Testis (tissue), 2 donors: ENCODE results near the gene SLF2.

Experiments
- CTCF ChIP-seq, 3 experiments: fragments of 450-650 bp in 2 of 3; fragments of 200-600 bp in 1 of 3; sonication (generic) in 1 of 3; IDR thresholded peaks; one replicate each; pipeline ENCODE4 v1.5.1; 2016 to 2019; ENCODE audit warnings: antibody characterized with exemption in 3 of 3, mild to moderate bottlenecking in 2 of 3, moderate library complexity in 1 of 3
- POLR2A ChIP-seq: fragments of 450-650 bp; IDR thresholded peaks from one replicate; pipeline ENCODE4 v1.6.1; 2017; ENCODE audit warnings: antibody characterized with exemption, mild to moderate bottlenecking, moderate library complexity

DNA sequence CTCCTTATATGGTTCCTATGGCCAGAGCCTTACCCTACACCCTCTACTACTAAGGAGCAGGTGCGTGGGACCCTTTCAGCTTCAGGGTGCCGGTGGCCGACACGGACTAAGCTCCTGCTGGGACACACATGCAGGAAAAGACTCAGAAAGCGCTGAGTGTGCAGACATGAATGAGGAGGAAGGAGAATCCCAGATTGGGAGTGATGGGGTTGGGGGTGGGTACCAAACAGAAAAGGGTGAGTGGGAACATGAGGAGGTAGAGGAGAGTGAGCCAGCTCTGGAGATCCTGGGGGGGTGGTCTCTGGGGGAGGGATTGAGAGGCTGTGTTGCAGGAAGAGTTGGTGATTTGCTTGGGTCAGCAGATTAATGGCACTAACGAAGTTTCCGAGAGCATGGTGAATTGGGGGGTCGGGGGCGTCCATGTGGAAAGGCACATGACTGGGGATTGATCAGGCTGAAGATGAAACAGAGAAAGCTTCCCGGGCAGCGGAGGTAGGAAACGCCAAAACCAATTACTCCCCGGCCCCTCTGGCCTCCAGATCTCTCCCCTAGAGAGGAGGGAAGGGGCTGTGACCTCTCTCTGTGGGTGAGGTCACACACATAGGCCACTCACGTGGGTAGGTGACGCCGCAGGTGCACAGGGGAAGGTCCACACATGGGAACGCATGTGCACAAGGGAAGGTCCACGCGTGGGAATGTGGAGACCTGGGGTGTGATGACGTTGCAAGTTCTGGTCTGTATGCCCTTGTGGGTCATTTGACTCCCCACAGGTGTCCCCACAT is 37.9 kb upstream of the SLF2 start:
- TF ChIP-seq CTCF (IDR thresholded peaks at IDR 0.05) (no peak), POLR2A (no peak)
